ENCODE measurements around the gene KIFC3. TPM values are rescaled to one million over a fixed set of nuclear protein-coding genes. Genes with fewer than 3 reads are reported as not detected.
"Not testable (repeated sequence)": the region's sequence is repeated elsewhere in the genome, so short reads cannot be mapped to it uniquely, and the experiment has no call there.

KIFC3 gene
- total RNA-seq, 4 donors from 2014 or later = 111 to 219 (median 153) TPM

- peak; percentile 92 to 95 for DNase-seq (ENCODE audit: low spot score in 2 of 2)
- WGBS = 15% methylated on average over 10 of the region's 16 CpGs
Measured at GRCh38 chr16:57815987-57816745, 13.9 kb upstream of the KIFC3 start.

GRCh38 chr16:57814896-57815295 lies 12.6 kb upstream of the KIFC3 start:
- H3K9me3 ChIP-seq = no peaks in the 10 kb centered on the region
- no peaks in the 10 kb centered on the region for H3K27me3 ChIP-seq
- H3K36me3 ChIP-seq = no peaks in the 10 kb centered on the region
- H3K27ac ChIP-seq = peak overlapping the region; percentile 84
- TF ChIP-seq CTCF (IDR thresholded peaks at IDR 0.05) = no peak
- no peak for TF ChIP-seq EP300 (IDR thresholded peaks at IDR 0.05)
- peak in 1 of 3 donors; percentile 35 for TF ChIP-seq POLR2AphosphoS5 (IDR thresholded peaks at IDR 0.05)
- TF ChIP-seq POLR2A (IDR thresholded peaks at IDR 0.05) = no peak
- H3K4me1 ChIP-seq = peaks cover 66% of the 10 kb centered on the region
- no peak for DNase-seq (ENCODE audit: low spot score in 2 of 2)
- no peak overlapping the region for H3K4me3 ChIP-seq
- 74% methylated on average over 3 of the region's 3 CpGs for WGBS

More at GRCh38 chr16:57815987-57816745, 13.9 kb upstream of the KIFC3 start:
- Histone ChIP-seq H3K27ac (peak overlapping the region; percentile 84), H3K4me3 (no peak overlapping the region), H3K36me3 (no peaks in the 10 kb centered on the region), H3K27me3 (no peaks in the 10 kb centered on the region), H3K9me3 (no peaks in the 10 kb centered on the region), H3K4me1 (peaks cover 54% of the 10 kb centered on the region)
- TF ChIP-seq POLR2AphosphoS5 (IDR thresholded peaks at IDR 0.05) (peak; percentile 21 to 83 (median 81)), EP300 (IDR thresholded peaks at IDR 0.05) (no peak), CTCF (IDR thresholded peaks at IDR 0.05) (no peak), POLR2A (IDR thresholded peaks at IDR 0.05) (no peak)

- H3K9me3 ChIP-seq = no peaks in the 10 kb centered on the region
- DNase-seq (ENCODE audit: low spot score in 2 of 2) = no peak
- no peaks in the 10 kb centered on the region for H3K27me3 ChIP-seq
- H3K27ac ChIP-seq = no peak overlapping the region
- H3K4me1 ChIP-seq = peaks cover 81% of the 10 kb centered on the region
- no peaks in the 10 kb centered on the region for H3K36me3 ChIP-seq
- no peak overlapping the region for H3K4me3 ChIP-seq
- 87% methylated on average over 7 of the region's 8 CpGs for WGBS
- no peak for TF ChIP-seq EP300 (IDR thresholded peaks at IDR 0.05)
- TF ChIP-seq CTCF (IDR thresholded peaks at IDR 0.05) = no peak
- no peak for TF ChIP-seq POLR2A (IDR thresholded peaks at IDR 0.05)
- no peak for TF ChIP-seq POLR2AphosphoS5 (IDR thresholded peaks at IDR 0.05)
Measured at GRCh38 chr16:57813466-57813865, 11.2 kb upstream of the KIFC3 start.

- not testable (repeated sequence) for H3K27me3 ChIP-seq; DNase-seq (ENCODE audit: low spot score in 2 of 2); H3K27ac ChIP-seq; H3K9me3 ChIP-seq; H3K4me3 ChIP-seq; H3K36me3 ChIP-seq
- peaks cover 82% of the 10 kb centered on the region for H3K4me1 ChIP-seq
- 87% methylated on average over 8 of the region's 8 CpGs for WGBS
Measured at GRCh38 chr16:57811340-57811739, 9.0 kb upstream of the KIFC3 start.

- H3K4me3 ChIP-seq = no peak overlapping the region
- no peaks in the 10 kb centered on the region for H3K27me3 ChIP-seq
- peak; percentile 92 for DNase-seq (ENCODE audit: low spot score in 2 of 2)
- H3K36me3 ChIP-seq = no peaks in the 10 kb centered on the region
- WGBS = 25% methylated on average over 12 of the region's 14 CpGs
- peak overlapping the region; percentile 75 for H3K27ac ChIP-seq
- TF ChIP-seq POLR2A (IDR thresholded peaks at IDR 0.05) (no peak), POLR2AphosphoS5 (IDR thresholded peaks at IDR 0.05) (peak in 1 of 3 donors; percentile 26)
- no peaks in the 10 kb centered on the region for H3K9me3 ChIP-seq
- peaks cover 72% of the 10 kb centered on the region for H3K4me1 ChIP-seq
Measured at GRCh38 chr16:57810197-57811031, 8.1 kb upstream of the KIFC3 start.
